GM23248 (cell line): ENCODE results near the gene RNU2-63P. TPM values are rescaled to one million over a fixed set of nuclear protein-coding genes. Genes with fewer than 3 reads are reported as not detected.

Experiments
- DNase-seq: peaks from one replicate; pipeline ENCODE4 v3.0.0-alpha.2; 2015
- H2AFZ ChIP-seq: fragments of 200-600 bp; sonication (generic); 2 replicates; pipeline ENCODE4 v1.6.1; 2016; ENCODE audit warnings: antibody characterized with exemption
- H3F3A ChIP-seq: fragments of 200-600 bp; sonication (generic); 2 replicates; pipeline ENCODE4 v1.6.1; 2016; ENCODE audit warnings: mild to moderate bottlenecking, antibody characterized with exemption, mixed run types; ENCODE audit not compliant: insufficient read depth
- H3K27ac ChIP-seq: fragments of 200-600 bp; sonication (generic); 2 replicates; pipeline ENCODE4 v1.5.1; 2016; ENCODE audit warnings: mild to moderate bottlenecking
- H3K27me3 ChIP-seq: fragments of 200-600 bp; sonication (generic); replicated peaks from 2 replicates; pipeline ENCODE4 v1.6.1; 2016; ENCODE audit warnings: mild to moderate bottlenecking; ENCODE audit not compliant: insufficient read depth
- H3K36me3 ChIP-seq: fragments of 200-600 bp; sonication (generic); 2 replicates; pipeline ENCODE4 v1.6.1; 2016; ENCODE audit warnings: low read depth, mild to moderate bottlenecking
- H3K4me1 ChIP-seq: fragments of 200-600 bp; sonication (generic); 2 replicates; pipeline ENCODE4 v1.6.1; 2016; ENCODE audit warnings: mild to moderate bottlenecking; ENCODE audit not compliant: insufficient read depth
- H3K4me2 ChIP-seq: fragments of 200-600 bp; sonication (generic); one replicate; pipeline ENCODE4 v1.6.1; 2016; ENCODE audit warnings: mild to moderate bottlenecking; ENCODE audit not compliant: unreplicated experiment
- H3K4me3 ChIP-seq: fragments of 200-600 bp; sonication (generic); 2 replicates; pipeline ENCODE4 v1.5.1; 2016; ENCODE audit warnings: mild to moderate bottlenecking
- H3K79me2 ChIP-seq: fragments of 200-600 bp; sonication (generic); 2 replicates; pipeline ENCODE4 v1.6.1; 2016; ENCODE audit warnings: mild to moderate bottlenecking; ENCODE audit not compliant: insufficient read depth
- H3K9ac ChIP-seq: fragments of 200-600 bp; sonication (generic); 2 replicates; pipeline ENCODE4 v1.6.1; 2016; ENCODE audit warnings: mild to moderate bottlenecking
- H3K9me2 ChIP-seq: fragments of 200-600 bp; sonication (generic); 2 replicates; pipeline ENCODE4 v1.6.1; 2016; ENCODE audit warnings: mixed run types, mild to moderate bottlenecking, moderate library complexity; ENCODE audit not compliant: insufficient read depth
- H3K9me3 ChIP-seq: fragments of 200-600 bp; sonication (generic); one replicate; pipeline ENCODE4 v1.6.1; 2017; ENCODE audit warnings: low read depth
- H4K20me1 ChIP-seq: fragments of 200-600 bp; sonication (generic); 2 replicates; pipeline ENCODE4 v1.6.0; 2016; ENCODE audit not compliant: insufficient read depth
- EZH2 ChIP-seq: fragments of 200-600 bp; sonication (generic); IDR thresholded peaks from 2 replicates; pipeline ENCODE4 v1.6.1; 2018; ENCODE audit warnings: antibody characterized with exemption, mild to moderate bottlenecking; ENCODE audit not compliant: insufficient read depth, poor library complexity, severe bottlenecking
- EZH2phosphoT487 ChIP-seq: fragments of 200-600 bp; sonication (generic); IDR thresholded peaks from 2 replicates; pipeline ENCODE4 v1.6.1; 2018; ENCODE audit warnings: antibody characterized with exemption, moderate library complexity, mild to moderate bottlenecking, low read depth; ENCODE audit not compliant: insufficient read depth
- WGBS, 2 experiments: methylation state at CpG; one replicate each; pipeline ENCODE4 v1.1.6; 2015 to 2017; ENCODE audit warnings: low lambda C conversion rate in 2 of 2, low coverage in 1 of 2; ENCODE audit errors: missing lambda C conversion rate in 2 of 2; 5-methylcytosine and 5-hydroxymethylcytosine counted together
- in situ Hi-C: fragments of 300-500 bp; cut with MboI; formaldehyde crosslinking; loops from 2 replicates; pipeline ENCODE4 v1.15.0; 2020
- polyA plus RNA-seq: library from polyadenylated mRNA; unstranded; fragments of >200 nt; fragmentation: Nextera tagmentation; extraction: Ambion mirVana; gene quantifications from 2 replicates; pipeline ENCODE4 v1.2.1, GENCODE V29; 2016
- total RNA-seq: library from RNA; depleted of rRNA; stranded (reverse); fragments of >200 nt; shearing (Covaris generic); gene quantifications from 2 replicates; pipeline ENCODE4 v1.2.3, GENCODE V29; 2014

The RNU2-63P gene
- total and polyA plus RNA-seq, 2 experiments from 2014 or later = not detected

DNA sequence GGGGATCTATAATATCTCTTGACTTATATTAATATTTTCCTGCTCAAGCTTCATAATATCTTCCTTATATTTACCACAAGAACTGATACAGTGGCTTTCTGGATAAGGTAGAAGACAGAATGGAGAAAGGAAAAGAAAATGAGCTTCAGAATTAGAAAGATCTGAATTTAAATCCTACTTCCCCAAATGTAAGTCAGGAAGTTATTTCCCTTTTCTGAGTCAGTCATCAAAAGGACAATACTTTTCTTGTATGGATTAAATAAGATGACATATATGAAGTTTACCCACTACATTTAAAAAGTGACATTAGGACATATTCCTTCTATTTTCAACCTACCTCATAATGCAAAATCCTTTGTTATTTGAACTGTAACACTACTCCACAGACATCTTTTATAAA lies 20.3 kb upstream of the RNU2-63P start:
- H3K4me3 ChIP-seq = no peak overlapping the region
- no peaks in the 10 kb centered on the region for H3K9me3 ChIP-seq
- DNase-seq = no peak
- no peak overlapping the region for H2AFZ ChIP-seq
- H3K4me1 ChIP-seq = peaks cover 34% of the 10 kb centered on the region
- H3K9ac ChIP-seq = no peak overlapping the region
- in situ Hi-C loops = no loop called here
- no peak for TF ChIP-seq EZH2
- no peak for TF ChIP-seq EZH2phosphoT487
- peaks cover 56% of the 10 kb centered on the region for H3K79me2 ChIP-seq
- peaks cover 39% of the 10 kb centered on the region for H3K36me3 ChIP-seq
- H3K9me2 ChIP-seq = no peaks in the 10 kb centered on the region
- H3K27ac ChIP-seq = 0 out of 2 replicates have a peak overlapping the region, but pooled peaks have one; percentile 20
- H4K20me1 ChIP-seq = no peaks in the 10 kb centered on the region
- peak overlapping the region; percentile 59 for H3K4me2 ChIP-seq
- H3F3A ChIP-seq = peaks cover 46% of the 10 kb centered on the region
- no peaks in the 10 kb centered on the region for H3K27me3 ChIP-seq

DNA sequence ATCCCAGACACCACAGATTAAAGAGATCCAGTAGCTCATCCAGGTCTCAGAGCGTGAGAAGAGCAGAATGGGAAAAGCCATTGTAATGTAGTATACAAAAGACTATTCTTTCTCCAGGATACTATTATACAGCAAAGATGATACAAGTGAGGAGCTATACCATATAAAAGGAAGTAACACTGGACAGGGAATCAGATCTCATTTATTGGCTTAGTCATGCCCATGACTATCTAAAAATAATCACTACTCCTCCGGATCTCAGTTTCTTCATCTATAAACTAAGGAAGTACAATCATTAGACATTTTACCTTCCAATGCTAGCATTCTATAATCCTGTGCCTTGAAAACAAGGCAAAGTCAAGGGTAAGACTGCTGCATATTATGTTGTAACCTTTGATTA lies 19.8 kb upstream of the RNU2-63P start:
- in situ Hi-C loops = no loop called here
- Histone ChIP-seq H3K9me3 (no peaks in the 10 kb centered on the region), H2AFZ (no peak overlapping the region), H3K9me2 (no peaks in the 10 kb centered on the region), H4K20me1 (no peaks in the 10 kb centered on the region), H3K27me3 (no peaks in the 10 kb centered on the region), H3F3A (peaks cover 42% of the 10 kb centered on the region), H3K9ac (no peak overlapping the region), H3K27ac (0 out of 2 replicates have a peak overlapping the region, but pooled peaks have one; percentile 20), H3K4me3 (no peak overlapping the region), H3K36me3 (peaks cover 39% of the 10 kb centered on the region), H3K4me2 (peak overlapping the region; percentile 59), H3K79me2 (peaks cover 52% of the 10 kb centered on the region), H3K4me1 (peaks cover 34% of the 10 kb centered on the region)
- WGBS, 2 experiments = 48 to 49% methylated on average over 2 of the region's 2 CpGs
- no peak for TF ChIP-seq EZH2
- peak; percentile 14 for DNase-seq

DNA sequence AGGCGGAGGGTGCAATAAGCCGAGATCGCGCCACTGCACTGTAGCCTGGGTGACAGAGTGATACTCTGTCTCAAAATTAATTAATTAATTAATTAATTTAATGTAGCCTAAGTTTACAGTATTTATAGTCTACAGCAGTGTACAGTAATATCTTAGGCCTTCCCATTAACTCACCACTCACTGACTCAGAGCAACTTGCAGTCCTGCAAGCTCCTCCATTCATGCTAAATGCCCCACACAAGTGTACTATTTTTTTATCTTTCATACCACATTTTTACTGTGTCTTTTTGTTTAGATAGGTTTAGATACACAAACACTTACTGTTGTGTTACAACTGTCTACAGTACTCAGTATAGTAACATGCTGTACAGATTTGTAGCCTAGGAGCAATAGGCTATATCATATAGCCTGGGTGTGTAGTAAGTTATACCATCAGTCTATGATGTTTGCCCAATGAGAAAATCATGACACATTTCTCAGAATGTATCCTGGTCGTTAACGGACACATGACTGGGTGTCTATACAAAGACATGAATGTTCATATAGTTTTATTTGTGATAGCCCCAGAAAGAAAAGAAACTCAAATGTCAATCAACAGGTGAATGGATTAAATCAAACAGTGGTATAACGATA lies 15.8 kb upstream of the RNU2-63P start:
- Histone ChIP-seq H3K9me2 (no peaks in the 10 kb centered on the region), H3K9ac (no peak overlapping the region), H3K4me2 (no peak overlapping the region), H2AFZ (no peak overlapping the region), H3K27me3 (no peaks in the 10 kb centered on the region), H3K4me1 (peaks cover 13% of the 10 kb centered on the region), H3K36me3 (peaks cover 72% of the 10 kb centered on the region), H3K9me3 (no peaks in the 10 kb centered on the region), H3K79me2 (peaks cover 38% of the 10 kb centered on the region), H4K20me1 (no peaks in the 10 kb centered on the region), H3K27ac (no peak overlapping the region), H3F3A (0 out of 2 replicates have a peak, but pooled peaks cover 15% of the 10 kb centered on the region), H3K4me3 (no peak overlapping the region)
- TF ChIP-seq EZH2phosphoT487 = no peak
- TF ChIP-seq EZH2 = no peak
- in situ Hi-C loops = no loop called here
- 93 to 94% methylated on average over 7 of the region's 7 CpGs for WGBS, 2 experiments
- DNase-seq = peak; percentile 38

DNA sequence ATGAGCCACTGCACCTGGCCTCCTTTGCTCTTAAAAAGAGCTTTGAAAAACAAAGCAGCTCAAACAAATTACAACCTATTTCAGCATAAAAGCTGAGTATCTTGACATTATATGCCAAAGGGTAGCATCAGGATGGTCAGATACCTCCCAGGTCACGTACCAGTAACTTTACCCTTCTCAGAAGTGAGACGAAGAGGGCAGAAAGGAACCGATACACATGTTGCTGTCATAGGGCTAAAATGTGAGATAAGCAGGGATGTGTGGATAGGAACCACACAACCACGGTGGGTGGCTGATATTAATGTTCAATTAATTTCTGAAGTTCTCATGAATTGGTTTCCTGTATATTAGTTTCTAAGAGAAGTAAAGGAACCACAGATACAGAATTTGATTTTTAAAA lies 12.6 kb upstream of the RNU2-63P start:
- in situ Hi-C loops = no loop called here

More for the DNA sequence above, 12.6 kb upstream of the RNU2-63P start:
- no peak for DNase-seq
- no peaks in the 10 kb centered on the region for H3K9me3 ChIP-seq
- peaks cover 17% of the 10 kb centered on the region; the same call in 1 of the 2 replicates for H3F3A ChIP-seq
- H3K9ac ChIP-seq = no peak overlapping the region
- no peaks in the 10 kb centered on the region for H4K20me1 ChIP-seq
- H3K9me2 ChIP-seq = no peaks in the 10 kb centered on the region
- no peak overlapping the region for H3K4me3 ChIP-seq
- H3K79me2 ChIP-seq = peaks cover 8% of the 10 kb centered on the region
- 96% methylated on average over 4 of the region's 4 CpGs for WGBS, 2 experiments
- no peaks in the 10 kb centered on the region for H3K27me3 ChIP-seq
- no peak overlapping the region for H2AFZ ChIP-seq
- no peak overlapping the region for H3K4me2 ChIP-seq
- H3K4me1 ChIP-seq = no peaks in the 10 kb centered on the region
- peaks cover 58% of the 10 kb centered on the region for H3K36me3 ChIP-seq
- H3K27ac ChIP-seq = no peak overlapping the region
- no peak for TF ChIP-seq EZH2
- no peak for TF ChIP-seq EZH2phosphoT487
